HEK293 (cell line): ENCODE measurements around the gene FAM234A.

Experiments used
- CTCF ChIP-seq: fragments of 450-650 bp; formaldehyde crosslinking; IDR thresholded peaks from 2 replicates; pipeline ENCODE4 v1.5.1; 2016; ENCODE audit warnings: missing biosample characterization, missing genetic modification characterization
- GLI4 ChIP-seq: fragments of 450-650 bp; formaldehyde crosslinking; IDR thresholded peaks from 2 replicates; pipeline ENCODE4 v1.5.1; 2016; ENCODE audit warnings: missing biosample characterization, missing genetic modification characterization
- GLIS1 ChIP-seq: fragments of 450-650 bp; formaldehyde crosslinking; IDR thresholded peaks from 2 replicates; pipeline ENCODE4 v1.5.1; 2016; ENCODE audit warnings: missing biosample characterization, missing genetic modification characterization
- GLIS2 ChIP-seq: fragments of 450-650 bp; formaldehyde crosslinking; IDR thresholded peaks from 2 replicates; pipeline ENCODE4 v1.5.1; 2016; ENCODE audit warnings: missing biosample characterization, missing genetic modification characterization
- HOXA7 ChIP-seq: sonication (generic); formaldehyde crosslinking; IDR thresholded peaks from 2 replicates; pipeline ENCODE4 v1.8.1; 2022; ENCODE audit warnings: missing genetic modification reagents, borderline replicate concordance
- HOXD13 ChIP-seq: sonication (generic); formaldehyde crosslinking; IDR thresholded peaks from 2 replicates; pipeline ENCODE4 v1.8.0; 2022; ENCODE audit warnings: missing genetic modification reagents, borderline replicate concordance
- KLF1 ChIP-seq: fragments of 450-650 bp; formaldehyde crosslinking; IDR thresholded peaks from 2 replicates; pipeline ENCODE4 v1.5.1; 2016; ENCODE audit warnings: missing biosample characterization, missing genetic modification characterization
- MYNN ChIP-seq: fragments of 450-650 bp; formaldehyde crosslinking; IDR thresholded peaks from 2 replicates; pipeline ENCODE4 v1.5.1; 2016; ENCODE audit warnings: missing biosample characterization, missing genetic modification characterization, borderline replicate concordance
- SP2 ChIP-seq: fragments of 450-650 bp; formaldehyde crosslinking; IDR thresholded peaks from 2 replicates; pipeline ENCODE4 v1.5.1; 2016; ENCODE audit warnings: missing biosample characterization, missing genetic modification characterization
- ZBTB48 ChIP-seq: fragments of 450-650 bp; formaldehyde crosslinking; IDR thresholded peaks from 2 replicates; pipeline ENCODE4 v1.5.1; 2016; ENCODE audit warnings: missing biosample characterization, missing genetic modification characterization
- ZIC2 ChIP-seq: fragments of 450-650 bp; formaldehyde crosslinking; IDR thresholded peaks from 2 replicates; pipeline ENCODE4 v1.5.1; 2016; ENCODE audit warnings: missing biosample characterization, missing genetic modification characterization
- ZNF133 ChIP-seq: fragments of 450-650 bp; formaldehyde crosslinking; IDR thresholded peaks from 2 replicates; pipeline ENCODE4 v1.5.1; 2016; ENCODE audit warnings: missing biosample characterization, missing genetic modification characterization
- ZNF140 ChIP-seq: fragments of 450-650 bp; formaldehyde crosslinking; IDR thresholded peaks from 2 replicates; pipeline ENCODE4 v1.5.1; 2016; ENCODE audit warnings: missing biosample characterization, missing genetic modification characterization
- ZNF169 ChIP-seq: fragments of 450-650 bp; formaldehyde crosslinking; IDR thresholded peaks from 2 replicates; pipeline ENCODE4 v1.5.1; 2016; ENCODE audit warnings: missing biosample characterization, missing genetic modification characterization
- ZNF24 ChIP-seq: fragments of 450-650 bp; formaldehyde crosslinking; IDR thresholded peaks from 2 replicates; pipeline ENCODE4 v1.5.1; 2016; ENCODE audit warnings: missing biosample characterization, missing genetic modification characterization
- ZNF398 ChIP-seq: fragments of 450-650 bp; formaldehyde crosslinking; IDR thresholded peaks from 2 replicates; pipeline ENCODE4 v1.5.1; 2017; ENCODE audit warnings: missing biosample characterization, missing genetic modification characterization
- ZNF518A ChIP-seq: fragments of 450-650 bp; formaldehyde crosslinking; conservative IDR thresholded peaks from 2 replicates; pipeline ENCODE4 v1.5.1; 2016; ENCODE audit warnings: low read depth, missing biosample characterization, missing genetic modification characterization
- ZNF626 ChIP-seq: fragments of 450-650 bp; sonication (Bioruptor Pico); formaldehyde crosslinking; IDR thresholded peaks from 2 replicates; pipeline ENCODE4 v1.5.1; 2018; ENCODE audit warnings: missing biosample characterization, missing genetic modification characterization, inconsistent platforms
- ZNF660 ChIP-seq: fragments of 450-650 bp; IDR thresholded peaks from 2 replicates; pipeline ENCODE4 v1.5.1; 2018; ENCODE audit warnings: missing biosample characterization, mild to moderate bottlenecking, missing genetic modification characterization
- ZNF677 ChIP-seq: fragments of 450-650 bp; IDR thresholded peaks from 2 replicates; pipeline ENCODE4 v1.5.0; 2018; ENCODE audit warnings: missing biosample characterization, mild to moderate bottlenecking, missing genetic modification characterization, moderate library complexity
- ZNF747 ChIP-seq: fragments of 450-650 bp; formaldehyde crosslinking; IDR thresholded peaks from 2 replicates; pipeline ENCODE4 v1.5.1; 2016; ENCODE audit warnings: missing biosample characterization, missing genetic modification characterization
- ZSCAN18 ChIP-seq: fragments of 450-650 bp; formaldehyde crosslinking; IDR thresholded peaks from 2 replicates; pipeline ENCODE4 v1.5.1; 2016; ENCODE audit warnings: missing biosample characterization, missing genetic modification characterization
- TF ChIP-seq, protein P1 (sequence below): fragments of 450-650 bp; formaldehyde crosslinking; IDR thresholded peaks from 2 replicates; pipeline ENCODE4 v1.5.1; 2017; ENCODE audit warnings: missing biosample characterization, missing genetic modification characterization
- TF ChIP-seq, protein P2 (sequence below): fragments of 450-650 bp; formaldehyde crosslinking; IDR thresholded peaks from 2 replicates; pipeline ENCODE4 v1.5.1; 2016; ENCODE audit warnings: missing biosample characterization, missing genetic modification characterization

Gene FAM234A

DNA sequence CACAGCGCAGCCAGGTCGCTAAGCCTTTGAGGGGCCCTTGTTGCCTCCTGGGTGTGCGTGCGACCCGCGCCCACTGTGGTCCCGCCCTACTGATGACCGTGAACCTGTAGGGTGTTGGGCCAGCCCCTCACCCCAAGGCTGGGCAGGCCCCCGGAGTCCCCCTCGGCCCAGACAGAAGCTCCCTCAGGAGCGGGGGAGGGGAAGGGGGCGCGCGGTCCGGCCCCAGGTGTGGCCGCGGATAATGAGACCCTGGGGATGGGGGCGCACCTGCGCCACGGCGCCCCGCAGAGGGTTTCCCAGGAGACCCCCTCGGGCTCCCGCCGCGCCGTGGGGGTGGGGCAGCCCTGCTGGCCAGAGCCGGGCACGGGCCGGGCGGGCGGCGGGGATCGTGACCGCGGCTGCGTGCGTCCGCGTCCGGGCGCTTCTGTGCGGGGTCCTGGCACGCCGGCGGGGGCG lies 45.4 kb downstream of the FAM234A start (continued):
- TF ChIP-seq, protein P1, sequence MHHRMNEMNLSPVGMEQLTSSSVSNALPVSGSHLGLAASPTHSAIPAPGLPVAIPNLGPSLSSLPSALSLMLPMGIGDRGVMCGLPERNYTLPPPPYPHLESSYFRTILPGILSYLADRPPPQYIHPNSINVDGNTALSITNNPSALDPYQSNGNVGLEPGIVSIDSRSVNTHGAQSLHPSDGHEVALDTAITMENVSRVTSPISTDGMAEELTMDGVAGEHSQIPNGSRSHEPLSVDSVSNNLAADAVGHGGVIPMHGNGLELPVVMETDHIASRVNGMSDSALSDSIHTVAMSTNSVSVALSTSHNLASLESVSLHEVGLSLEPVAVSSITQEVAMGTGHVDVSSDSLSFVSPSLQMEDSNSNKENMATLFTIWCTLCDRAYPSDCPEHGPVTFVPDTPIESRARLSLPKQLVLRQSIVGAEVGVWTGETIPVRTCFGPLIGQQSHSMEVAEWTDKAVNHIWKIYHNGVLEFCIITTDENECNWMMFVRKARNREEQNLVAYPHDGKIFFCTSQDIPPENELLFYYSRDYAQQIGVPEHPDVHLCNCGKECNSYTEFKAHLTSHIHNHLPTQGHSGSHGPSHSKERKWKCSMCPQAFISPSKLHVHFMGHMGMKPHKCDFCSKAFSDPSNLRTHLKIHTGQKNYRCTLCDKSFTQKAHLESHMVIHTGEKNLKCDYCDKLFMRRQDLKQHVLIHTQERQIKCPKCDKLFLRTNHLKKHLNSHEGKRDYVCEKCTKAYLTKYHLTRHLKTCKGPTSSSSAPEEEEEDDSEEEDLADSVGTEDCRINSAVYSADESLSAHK = no peak
- TF ChIP-seq CTCF (tag by site-specific recombination) = no peak
- TF ChIP-seq ZNF169 (tag by site-specific recombination) = no peak
- no peak for TF ChIP-seq ZNF133 (tag by site-specific recombination)
- TF ChIP-seq HOXA7 (CRISPR knock-in tag) = no peak
- TF ChIP-seq GLIS2 (tag by site-specific recombination) = peak; percentile 46
- TF ChIP-seq ZNF518A = no peak
- TF ChIP-seq ZBTB48 (tag by site-specific recombination) = no peak
- no peak for TF ChIP-seq ZNF626 (tag by site-specific recombination)
- no peak for TF ChIP-seq ZNF660 (tag by site-specific recombination)
- TF ChIP-seq, protein P2, sequence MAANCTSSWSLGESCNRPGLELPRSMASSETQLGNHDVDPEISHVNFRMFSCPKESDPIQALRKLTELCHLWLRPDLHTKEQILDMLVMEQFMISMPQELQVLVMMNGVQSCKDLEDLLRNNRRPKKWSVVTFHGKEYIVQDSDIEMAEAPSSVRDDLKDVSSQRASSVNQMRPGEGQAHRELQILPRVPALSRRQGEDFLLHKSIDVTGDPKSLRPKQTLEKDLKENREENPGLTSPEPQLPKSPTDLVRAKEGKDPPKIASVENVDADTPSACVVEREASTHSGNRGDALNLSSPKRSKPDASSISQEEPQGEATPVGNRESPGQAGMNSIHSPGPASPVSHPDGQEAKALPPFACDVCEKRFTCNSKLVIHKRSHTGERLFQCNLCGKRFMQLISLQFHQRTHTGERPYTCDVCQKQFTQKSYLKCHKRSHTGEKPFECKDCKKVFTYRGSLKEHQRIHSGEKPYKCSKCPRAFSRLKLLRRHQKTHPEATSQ = no peak
- TF ChIP-seq ZNF677 = no peak
- TF ChIP-seq GLI4 (tag by site-specific recombination) = no peak
- peak; percentile 28 for TF ChIP-seq KLF1 (tag by site-specific recombination)
- TF ChIP-seq SP2 (tag by site-specific recombination) = peak; percentile 18; the same call in 1 of the 2 replicates
- peak; percentile 40; the same call in 1 of the 2 replicates for TF ChIP-seq ZIC2
- no peak for TF ChIP-seq ZNF747 (tag by site-specific recombination)
- no peak for TF ChIP-seq ZNF398 (tag by site-specific recombination)
- no peak for TF ChIP-seq HOXD13 (CRISPR knock-in tag)
- TF ChIP-seq ZSCAN18 (tag by site-specific recombination) = no peak
- TF ChIP-seq ZNF140 = no peak
- no peak; the same call in 1 of the 2 replicates for TF ChIP-seq GLIS1 (tag by site-specific recombination)
- TF ChIP-seq MYNN (tag by site-specific recombination) = no peak
- no peak for TF ChIP-seq ZNF24
